CD8-positive, alpha-beta memory T cell (primary cell): ENCODE measurements around the gene ZNF468. TPM values are rescaled to one million over a fixed set of nuclear protein-coding genes. Genes with fewer than 3 reads are reported as not detected.
"Not testable (repeated sequence)": the region's sequence is repeated elsewhere in the genome, so short reads cannot be mapped to it uniquely, and the experiment has no call there.

Source experiments
- CTCF ChIA-PET: fragments of 350-600 bp; sonication (Branson Sonifier 250); formaldehyde crosslinking; loops from one replicate; lab custom pipeline; 2021; ENCODE audit warnings: antibody characterized with exemption; lab: Charles Lee
- POLR2A ChIA-PET: fragments of 350-600 bp; sonication (Branson Sonifier 250); formaldehyde crosslinking; loops from one replicate; lab custom pipeline; 2021; ENCODE audit warnings: antibody characterized with exemption; lab: Charles Lee
- DNase-seq, 5 donors: peaks; one replicate each; pipeline versions ENCODE4 v3.0.0 to v3.0.0-alpha.2; 2020 to 2022; ENCODE audit warnings: mixed read lengths in 1 of 5
- H3K27ac ChIP-seq: one replicate; pipeline ENCODE4 v1.7.0; 2013; ENCODE audit warnings: low read depth, mild to moderate bottlenecking, low read length, moderate library complexity
- H3K27me3 ChIP-seq: 2 replicates; pipeline ENCODE4 v1.7.0; 2013; ENCODE audit warnings: low read length, mild to moderate bottlenecking; ENCODE audit not compliant: insufficient read depth, poor library complexity, severe bottlenecking
- H3K36me3 ChIP-seq: 2 replicates; pipeline ENCODE4 v1.7.0; 2013; ENCODE audit warnings: mild to moderate bottlenecking, low read length, moderate library complexity; ENCODE audit not compliant: insufficient read depth
- H3K4me1 ChIP-seq: 2 replicates; pipeline ENCODE4 v1.7.0; 2013; ENCODE audit warnings: mild to moderate bottlenecking, low read length, moderate library complexity; ENCODE audit not compliant: insufficient read depth
- H3K4me3 ChIP-seq: 2 replicates; pipeline ENCODE4 v1.7.0; 2013; ENCODE audit warnings: mild to moderate bottlenecking, low read length
- H3K9me3 ChIP-seq: 2 replicates; pipeline ENCODE4 v1.7.0; 2013; ENCODE audit warnings: mild to moderate bottlenecking, low read length
- H3K27ac Mint-ChIP-seq, 8 donors: one replicate each; pipeline ENCODE4 v1.8.0; 2020 to 2021; ENCODE audit warnings: mixed read lengths in 8 of 8, mild to moderate bottlenecking in 6 of 8, inconsistent platforms in 3 of 8, moderate library complexity in 3 of 8
- H3K27me3 Mint-ChIP-seq, 2 donors: one replicate each; pipeline ENCODE4 v1.8.0; 2020 to 2021; ENCODE audit warnings: mixed read lengths in 2 of 2, mild to moderate bottlenecking in 1 of 2, moderate library complexity in 1 of 2
- H3K36me3 Mint-ChIP-seq, 3 donors: one replicate each; pipeline ENCODE4 v1.8.0; 2020 to 2021; ENCODE audit warnings: mixed read lengths in 3 of 3, inconsistent platforms in 1 of 3, mild to moderate bottlenecking in 1 of 3
- H3K4me1 Mint-ChIP-seq, 3 donors: one replicate each; pipeline ENCODE4 v1.8.0; 2020 to 2021; ENCODE audit warnings: mixed read lengths in 3 of 3, inconsistent platforms in 1 of 3, mild to moderate bottlenecking in 1 of 3
- H3K4me3 Mint-ChIP-seq, 7 donors: one replicate each; pipeline ENCODE4 v1.8.0; 2020 to 2021; ENCODE audit warnings: mixed read lengths in 7 of 7, mild to moderate bottlenecking in 6 of 7, moderate library complexity in 4 of 7, inconsistent platforms in 2 of 7
- H3K9me3 Mint-ChIP-seq, 5 donors: one replicate each; pipeline ENCODE4 v1.8.0; 2020 to 2022; ENCODE audit warnings: mixed read lengths in 5 of 5, mild to moderate bottlenecking in 3 of 5, moderate library complexity in 2 of 5, inconsistent platforms in 1 of 5
- polyA plus RNA-seq: library from polyadenylated mRNA; unstranded; fragments of 300-500 nt; fragmentation: Illumina TruSeq; gene quantifications from one replicate; pipeline ENCODE4 v1.2.3, GENCODE V29; 2021
- total RNA-seq, 2 experiments: library from RNA; stranded (reverse); gene quantifications; one replicate each; pipeline ENCODE4 v1.2.3, GENCODE V29; 2021

Gene ZNF468
- total and polyA plus RNA-seq, 3 experiments from 2014 or later = 14.7 to 26.5 (median 15.8) TPM

GRCh38 chr19:52891336-52891735 is 33.9 kb upstream of the ZNF468 start:
- Mint-ChIP-seq H3K36me3 (peaks cover 40 to 74% (median 51%) of the 10 kb centered on the region in 3 donors), H3K4me3 (no peak overlapping the region), H3K27ac (peak overlapping the region in 1 of 8 donors; percentile 4), H3K9me3 (peaks cover 0 to 14% (median 4%) of the 10 kb centered on the region in 5 donors), H3K27me3 (no peaks in the 10 kb centered on the region), H3K4me1 (peaks cover 5 to 19% (median 11%) of the 10 kb centered on the region in 3 donors)
- no peak overlapping the region for H3K27ac ChIP-seq
- DNase-seq = no peak
- CTCF ChIA-PET = no interaction called here
- H3K36me3 ChIP-seq = peaks cover 8% of the 10 kb centered on the region
- H3K9me3 ChIP-seq = no peaks in the 10 kb centered on the region
- POLR2A ChIA-PET = no interaction called here
- no peak overlapping the region for H3K4me3 ChIP-seq
- no peaks in the 10 kb centered on the region for H3K4me1 ChIP-seq
- no peaks in the 10 kb centered on the region for H3K27me3 ChIP-seq

GRCh38 chr19:52889931-52890330 is 32.5 kb upstream of the ZNF468 start:
- DNase-seq = no peak
- H3K27me3 ChIP-seq = no peaks in the 10 kb centered on the region
- peak overlapping the region in 1 of 8 donors; percentile 19 for H3K27ac Mint-ChIP-seq
- H3K36me3 Mint-ChIP-seq = peaks cover 41 to 82% (median 52%) of the 10 kb centered on the region in 3 donors
- peaks cover 11% of the 10 kb centered on the region for H3K36me3 ChIP-seq
- H3K4me3 ChIP-seq = no peak overlapping the region
- H3K9me3 Mint-ChIP-seq = peaks cover 0 to 20% (median 6%) of the 10 kb centered on the region in 5 donors
- no peak overlapping the region for H3K27ac ChIP-seq
- no peak overlapping the region for H3K4me3 Mint-ChIP-seq
- H3K4me1 Mint-ChIP-seq = peaks cover 5 to 15% (median 11%) of the 10 kb centered on the region in 3 donors
- ChIA-PET CTCF (no interaction called here), POLR2A (no interaction called here)
- no peaks in the 10 kb centered on the region for H3K4me1 ChIP-seq
- H3K27me3 Mint-ChIP-seq = no peaks in the 10 kb centered on the region
- no peaks in the 10 kb centered on the region for H3K9me3 ChIP-seq

- no peak for DNase-seq
- no peaks in the 10 kb centered on the region for H3K4me1 ChIP-seq
- Mint-ChIP-seq H3K4me1 (peaks cover 5 to 11% (median 8%) of the 10 kb centered on the region in 3 donors), H3K4me3 (no peak overlapping the region), H3K9me3 (peaks cover 0 to 28% (median 12%) of the 10 kb centered on the region in 5 donors), H3K27me3 (no peaks in the 10 kb centered on the region), H3K36me3 (peaks cover 45 to 84% (median 57%) of the 10 kb centered on the region in 3 donors), H3K27ac (no peak overlapping the region)
- peaks cover 20% of the 10 kb centered on the region for H3K36me3 ChIP-seq
- H3K9me3 ChIP-seq = no peaks in the 10 kb centered on the region
- H3K4me3 ChIP-seq = no peak overlapping the region
- ChIA-PET POLR2A (no interaction called here), CTCF (no interaction called here)
- no peak overlapping the region for H3K27ac ChIP-seq
- H3K27me3 ChIP-seq = no peaks in the 10 kb centered on the region
These were observed 31.7 kb upstream of the ZNF468 start for GRCh38 chr19:52889076-52889475.

- Histone ChIP-seq H3K9me3 (peaks cover 26% of the 10 kb centered on the region), H3K36me3 (peaks cover 32% of the 10 kb centered on the region), H3K27ac (no peak overlapping the region), H3K4me1 (no peaks in the 10 kb centered on the region), H3K4me3 (no peak overlapping the region), H3K27me3 (no peaks in the 10 kb centered on the region)
- peaks cover 38 to 78% (median 74%) of the 10 kb centered on the region in 3 donors for H3K36me3 Mint-ChIP-seq
- H3K4me3 Mint-ChIP-seq = no peak overlapping the region
- no peak overlapping the region for H3K27ac Mint-ChIP-seq
- H3K27me3 Mint-ChIP-seq = no peaks in the 10 kb centered on the region
- no peak for DNase-seq
- no peaks in the 10 kb centered on the region for H3K4me1 Mint-ChIP-seq
- peaks cover 42 to 83% (median 73%) of the 10 kb centered on the region in 5 donors for H3K9me3 Mint-ChIP-seq
- POLR2A ChIA-PET = no interaction called here
- CTCF ChIA-PET = no interaction called here
These were observed 23.5 kb upstream of the ZNF468 start for GRCh38 chr19:52880895-52881389.

- H3K27me3 ChIP-seq, H3K4me3 ChIP-seq, H3K4me3 Mint-ChIP-seq, H3K4me1 ChIP-seq, H3K27ac ChIP-seq, H3K27me3 Mint-ChIP-seq, CTCF ChIA-PET, DNase-seq, POLR2A ChIA-PET, H3K36me3 ChIP-seq, H3K9me3 ChIP-seq, H3K4me1 Mint-ChIP-seq: not testable (repeated sequence)
- peaks cover 17 to 40% (median 26%) of the 10 kb centered on the region in 5 donors for H3K9me3 Mint-ChIP-seq
- H3K36me3 Mint-ChIP-seq = peaks cover 3 to 45% (median 5%) of the 10 kb centered on the region in 3 donors
- H3K27ac Mint-ChIP-seq = peak overlapping the region in 1 of 8 donors; percentile 29
These were observed 15.6 kb upstream of the ZNF468 start for GRCh38 chr19:52872996-52873395.

- POLR2A ChIA-PET = no interaction called here
These were observed 14.0 kb upstream of the ZNF468 start for GRCh38 chr19:52871466-52871865.

GRCh38 chr19:52868031-52868430 is 10.6 kb upstream of the ZNF468 start:
- H3K9me3 Mint-ChIP-seq, H3K27ac ChIP-seq, H3K4me1 Mint-ChIP-seq, H3K4me1 ChIP-seq, POLR2A ChIA-PET, H3K27me3 Mint-ChIP-seq, H3K4me3 ChIP-seq, CTCF ChIA-PET, H3K36me3 ChIP-seq, H3K27me3 ChIP-seq, H3K4me3 Mint-ChIP-seq, H3K9me3 ChIP-seq, DNase-seq: not testable (repeated sequence)
- peaks cover 0 to 14% (median 2%) of the 10 kb centered on the region in 3 donors for H3K36me3 Mint-ChIP-seq
- peak overlapping the region in 1 of 8 donors; percentile 48 for H3K27ac Mint-ChIP-seq

More at GRCh38 chr19:52871466-52871865, 14.0 kb upstream of the ZNF468 start:
- no peak for DNase-seq
- no peaks in the 10 kb centered on the region for H3K4me1 ChIP-seq
- H3K4me3 Mint-ChIP-seq = no peak overlapping the region
- H3K36me3 ChIP-seq = no peaks in the 10 kb centered on the region
- peaks cover 0 to 37% (median 3%) of the 10 kb centered on the region in 3 donors for H3K36me3 Mint-ChIP-seq
- no peaks in the 10 kb centered on the region for H3K4me1 Mint-ChIP-seq
- CTCF ChIA-PET = no interaction called here
- H3K9me3 ChIP-seq = no peaks in the 10 kb centered on the region
- no peak overlapping the region for H3K27ac Mint-ChIP-seq
- H3K27me3 Mint-ChIP-seq = peaks cover 0 to 2% of the 10 kb centered on the region in 2 donors
- no peak overlapping the region for H3K4me3 ChIP-seq
- H3K27ac ChIP-seq = no peak overlapping the region
- H3K27me3 ChIP-seq = no peaks in the 10 kb centered on the region
- H3K9me3 Mint-ChIP-seq = peaks cover 7 to 28% (median 13%) of the 10 kb centered on the region in 5 donors

- H3K9me3 Mint-ChIP-seq, H3K27me3 Mint-ChIP-seq, H3K4me1 ChIP-seq, H3K27me3 ChIP-seq, POLR2A ChIA-PET, H3K36me3 ChIP-seq, H3K9me3 ChIP-seq, CTCF ChIA-PET: not testable (repeated sequence)
- Histone ChIP-seq H3K27ac (peak overlapping the region; percentile 59), H3K4me3 (peak overlapping the region; percentile 87)
- Mint-ChIP-seq H3K4me1 (peaks cover 26 to 40% (median 40%) of the 10 kb centered on the region in 3 donors), H3K27ac (peak overlapping the region; percentile 41 to 97 (median 94)), H3K36me3 (peaks cover 12 to 38% (median 25%) of the 10 kb centered on the region in 3 donors), H3K4me3 (peak overlapping the region; percentile 92 to 97 (median 94))
- DNase-seq = peak in 1 of 5 donors; percentile 2
These were observed 660 bp downstream of the ZNF468 start for GRCh38 chr19:52856540-52857377.
